Tibial nerve (tissue), 4 donors: ENCODE measurements around the gene ZMYM1. TPM values are rescaled to one million over a fixed set of nuclear protein-coding genes. Genes with fewer than 3 reads are reported as not detected.
"Not testable (repeated sequence)": the region's sequence is repeated elsewhere in the genome, so short reads cannot be mapped to it uniquely, and the experiment has no call there.

Experiments used
- DNase-seq, 2 donors: peaks; one replicate each; pipeline ENCODE4 v3.0.0-alpha.2; 2019; ENCODE audit warnings: low spot score in 2 of 2
- H3K27ac ChIP-seq, 4 donors: fragments of 200-600 bp; sonication (generic) in 3 of 4; one replicate each; pipeline ENCODE4 v1.5.1; 2017 to 2019; ENCODE audit warnings: mild to moderate bottlenecking in 1 of 4
- H3K27me3 ChIP-seq, 2 donors: fragments of 200-600 bp; sonication (generic) in 1 of 2; one replicate each; pipeline versions ENCODE4 v1.5.1 to v1.6.0; 2017 to 2019
- H3K36me3 ChIP-seq, 3 donors: fragments of 200-600 bp; sonication (generic); one replicate each; pipeline ENCODE4 v1.5.1; 2018 to 2019
- H3K4me1 ChIP-seq, 4 donors: fragments of 200-600 bp; sonication (generic) in 3 of 4; one replicate each; pipeline ENCODE4 v1.5.1; 2017 to 2019
- H3K4me3 ChIP-seq, 4 donors: fragments of 200-600 bp; sonication (generic) in 3 of 4; one replicate each; pipeline ENCODE4 v1.5.1; 2017 to 2019; ENCODE audit warnings: mild to moderate bottlenecking in 1 of 4, moderate library complexity in 1 of 4
- H3K9me3 ChIP-seq, 4 donors: fragments of 200-600 bp; sonication (generic) in 3 of 4; one replicate each; pipeline ENCODE4 v1.5.1; 2017 to 2019
- CTCF ChIP-seq, 5 experiments: fragments of 200-600 bp in 3 of 5; fragments of 450-650 bp in 2 of 5; sonication (generic) in 3 of 5; IDR thresholded peaks; one replicate each; pipeline ENCODE4 v1.5.1; 2016 to 2019; ENCODE audit warnings: antibody characterized with exemption in 5 of 5, mild to moderate bottlenecking in 3 of 5, moderate library complexity in 2 of 5
- EP300 ChIP-seq, 2 donors: sonication (generic); formaldehyde crosslinking; IDR thresholded peaks; one replicate each; pipeline ENCODE4 v1.6.1; 2017; ENCODE audit warnings: antibody characterized with exemption in 2 of 2, mild to moderate bottlenecking in 1 of 2
- POLR2A ChIP-seq, 2 donors: fragments of 450-650 bp; IDR thresholded peaks; one replicate each; pipeline ENCODE4 v1.6.1; 2017; ENCODE audit warnings: antibody characterized with exemption in 2 of 2, mild to moderate bottlenecking in 2 of 2, moderate library complexity in 2 of 2
- WGBS, 2 donors: methylation state at CpG; one replicate each; pipeline ENCODE4 v1.1.5; 2018; 5-methylcytosine and 5-hydroxymethylcytosine counted together
- total RNA-seq, 4 donors: library from RNA; depleted of rRNA; stranded (reverse); fragments of >200 nt; gene quantifications; one replicate each; pipeline ENCODE4 v1.1.0, GENCODE V29; 2016

ZMYM1 gene
- total RNA-seq, 4 donors from 2014 or later: 10.5 to 17.4 (median 13.4) TPM

- no peaks in the 10 kb centered on the region for H3K27me3 ChIP-seq
- no peaks in the 10 kb centered on the region for H3K36me3 ChIP-seq
- DNase-seq: no peak
- no peak for TF ChIP-seq POLR2A (IDR thresholded peaks at IDR 0.05)
- TF ChIP-seq CTCF (IDR thresholded peaks at IDR 0.05): no peak
- TF ChIP-seq EP300 (IDR thresholded peaks at IDR 0.05): no peak
- H3K27ac ChIP-seq: no peak overlapping the region
- WGBS, 2 donors: 90 to 100% methylated on average over 3 of the region's 3 CpGs
- peaks cover 0 to 7% (median 0%) of the 10 kb centered on the region in 4 donors for H3K9me3 ChIP-seq
- H3K4me3 ChIP-seq: no peak overlapping the region
- H3K4me1 ChIP-seq: no peaks in the 10 kb centered on the region
These were observed 25.8 kb upstream of the ZMYM1 start for GRCh38 chr1:35053433-35053832.

GRCh38 chr1:35054282-35054681 is 24.9 kb upstream of the ZMYM1 start:
- not testable (repeated sequence) for H3K27ac ChIP-seq
- WGBS, 2 donors: 78 to 80% methylated on average over 3 of the region's 3 CpGs

GRCh38 chr1:35058321-35058720 is 20.9 kb upstream of the ZMYM1 start:
- peaks cover 0 to 15% (median 0%) of the 10 kb centered on the region in 4 donors for H3K9me3 ChIP-seq
- not testable (repeated sequence) for H3K27ac ChIP-seq, H3K36me3 ChIP-seq, H3K4me3 ChIP-seq, DNase-seq, H3K4me1 ChIP-seq, H3K27me3 ChIP-seq
- 93 to 94% methylated on average over 7 of the region's 7 CpGs for WGBS, 2 donors

More at GRCh38 chr1:35054282-35054681, 24.9 kb upstream of the ZMYM1 start:
- H3K4me3 ChIP-seq, H3K36me3 ChIP-seq, DNase-seq, H3K27me3 ChIP-seq, H3K4me1 ChIP-seq, H3K9me3 ChIP-seq: not testable (repeated sequence)

DNA sequence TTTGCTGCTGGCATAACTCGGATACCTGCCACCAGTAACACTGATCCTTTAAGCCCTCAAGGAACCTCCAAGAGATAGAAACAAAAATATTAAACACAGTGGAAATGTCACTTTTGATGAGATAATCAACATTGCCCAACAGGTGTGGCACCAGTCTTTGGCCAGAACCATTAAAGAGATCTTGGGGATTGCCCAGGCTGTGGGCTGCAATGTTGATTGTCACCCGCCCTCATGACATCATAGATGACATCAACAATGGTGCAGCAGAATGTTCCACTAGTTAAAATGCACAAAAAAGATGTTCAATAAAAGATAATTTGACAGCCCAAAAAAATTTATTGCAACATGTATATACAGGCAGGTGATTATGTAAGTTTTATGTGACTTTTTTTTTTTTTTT is 20.2 kb upstream of the ZMYM1 start:
- Histone ChIP-seq H3K4me3 (no peak overlapping the region), H3K27me3 (no peaks in the 10 kb centered on the region), H3K4me1 (no peaks in the 10 kb centered on the region), H3K9me3 (peaks cover 0 to 16% (median 0%) of the 10 kb centered on the region in 4 donors), H3K27ac (no peak overlapping the region), H3K36me3 (no peaks in the 10 kb centered on the region)
- DNase-seq: no peak
- TF ChIP-seq CTCF (IDR thresholded peaks at IDR 0.05) (no peak), EP300 (IDR thresholded peaks at IDR 0.05) (no peak), POLR2A (IDR thresholded peaks at IDR 0.05) (no peak)
- 85 to 86% methylated on average over 2 of the region's 2 CpGs for WGBS, 2 donors

DNA sequence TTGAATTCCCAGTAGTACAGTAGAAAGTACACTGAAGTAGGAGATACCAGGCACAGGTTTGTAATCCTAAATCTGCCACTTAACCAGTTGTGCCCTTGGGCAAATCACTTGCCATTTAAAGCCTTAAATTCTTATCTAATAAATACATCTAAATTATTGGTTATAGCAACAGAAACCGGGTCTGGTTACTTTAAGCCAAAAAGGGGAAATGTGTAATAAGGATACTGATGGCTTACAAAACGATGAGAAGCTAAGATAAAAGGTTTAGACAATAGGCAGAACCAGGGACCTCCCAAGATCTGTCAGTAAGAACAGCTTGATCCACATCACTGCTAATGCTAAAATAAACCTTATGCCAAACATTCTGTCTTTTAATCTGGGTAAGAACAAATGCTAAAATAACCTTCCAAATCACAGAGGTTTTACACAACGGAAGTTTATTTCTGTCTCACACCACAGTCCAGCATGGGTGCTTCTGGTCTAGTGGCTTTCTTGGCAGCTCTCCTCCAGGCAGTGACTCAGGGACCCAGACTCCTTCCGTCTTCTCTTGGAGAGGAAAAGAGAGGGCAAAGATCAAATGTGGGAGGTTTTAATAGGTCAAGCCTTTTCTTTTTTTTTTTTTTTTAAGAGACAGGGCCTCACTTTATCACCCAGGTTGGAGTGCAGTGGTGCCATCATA is 16.5 kb upstream of the ZMYM1 start:
- Histone ChIP-seq H3K4me1 (no peaks in the 10 kb centered on the region), H3K9me3 (peaks cover 0 to 16% (median 0%) of the 10 kb centered on the region in 4 donors), H3K27me3 (no peaks in the 10 kb centered on the region), H3K27ac (no peak overlapping the region), H3K36me3 (no peaks in the 10 kb centered on the region), H3K4me3 (no peak overlapping the region)
- DNase-seq: no peak
- TF ChIP-seq EP300 (IDR thresholded peaks at IDR 0.05): no peak
- TF ChIP-seq POLR2A (IDR thresholded peaks at IDR 0.05): no peak
- 47 to 56% methylated on average over 4 of the region's 4 CpGs for WGBS, 2 donors

DNA sequence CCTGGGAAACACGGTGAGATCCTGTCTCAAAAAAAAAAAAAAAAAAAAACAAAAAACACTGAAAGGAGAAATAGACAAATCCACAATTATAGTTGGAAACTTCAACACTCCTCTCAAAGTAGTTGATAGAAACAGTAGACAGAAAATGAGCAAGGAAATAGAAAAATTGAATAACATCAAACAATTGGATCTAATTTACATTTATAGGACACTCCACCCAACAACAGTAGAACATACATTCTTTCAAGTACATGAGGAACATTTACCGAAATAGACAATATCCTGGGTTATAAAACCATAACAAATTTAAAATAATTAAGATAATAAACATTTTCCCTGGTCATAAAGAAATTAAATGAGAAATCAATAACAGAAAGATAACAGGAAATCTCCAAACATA is 14.9 kb upstream of the ZMYM1 start:
- Histone ChIP-seq H3K9me3 (peaks cover 0 to 9% (median 0%) of the 10 kb centered on the region in 4 donors), H3K4me1 (no peaks in the 10 kb centered on the region), H3K36me3 (no peaks in the 10 kb centered on the region), H3K4me3 (no peak overlapping the region), H3K27ac (no peak overlapping the region), H3K27me3 (no peaks in the 10 kb centered on the region)
- WGBS, 2 donors: 71 to 76% methylated on average over 2 of the region's 2 CpGs
- TF ChIP-seq EP300 (IDR thresholded peaks at IDR 0.05) (no peak), CTCF (IDR thresholded peaks at IDR 0.05) (no peak), POLR2A (IDR thresholded peaks at IDR 0.05) (no peak)
- no peak for DNase-seq

GRCh38 chr1:35069746-35070145 is 9.4 kb upstream of the ZMYM1 start:
- H3K27ac ChIP-seq: no peak overlapping the region
- H3K9me3 ChIP-seq: peaks cover 0 to 6% (median 0%) of the 10 kb centered on the region in 4 donors
- DNase-seq: no peak
- no peak overlapping the region for H3K4me3 ChIP-seq
- no peaks in the 10 kb centered on the region for H3K36me3 ChIP-seq
- no peak for TF ChIP-seq POLR2A (IDR thresholded peaks at IDR 0.05)
- TF ChIP-seq CTCF (IDR thresholded peaks at IDR 0.05): no peak
- TF ChIP-seq EP300 (IDR thresholded peaks at IDR 0.05): no peak
- no peaks in the 10 kb centered on the region for H3K4me1 ChIP-seq
- peaks cover 0 to 3% of the 10 kb centered on the region in 2 donors for H3K27me3 ChIP-seq
